WI38 (cell line): ENCODE data around the gene ADARB1.

Experiments used
- H3K4me3 ChIP-seq: 2 replicates; pipeline ENCODE4 v1.5.1; 2011; ENCODE audit warnings: low read depth, mild to moderate bottlenecking, control low read depth, low read length
- TF ChIP-seq, protein P1 (sequence below): IDR thresholded peaks from 2 replicates; pipeline ENCODE4 v1.5.1; 2012; ENCODE audit warnings: low read depth, mild to moderate bottlenecking, control low read depth, low read length

ADARB1 gene

DNA sequence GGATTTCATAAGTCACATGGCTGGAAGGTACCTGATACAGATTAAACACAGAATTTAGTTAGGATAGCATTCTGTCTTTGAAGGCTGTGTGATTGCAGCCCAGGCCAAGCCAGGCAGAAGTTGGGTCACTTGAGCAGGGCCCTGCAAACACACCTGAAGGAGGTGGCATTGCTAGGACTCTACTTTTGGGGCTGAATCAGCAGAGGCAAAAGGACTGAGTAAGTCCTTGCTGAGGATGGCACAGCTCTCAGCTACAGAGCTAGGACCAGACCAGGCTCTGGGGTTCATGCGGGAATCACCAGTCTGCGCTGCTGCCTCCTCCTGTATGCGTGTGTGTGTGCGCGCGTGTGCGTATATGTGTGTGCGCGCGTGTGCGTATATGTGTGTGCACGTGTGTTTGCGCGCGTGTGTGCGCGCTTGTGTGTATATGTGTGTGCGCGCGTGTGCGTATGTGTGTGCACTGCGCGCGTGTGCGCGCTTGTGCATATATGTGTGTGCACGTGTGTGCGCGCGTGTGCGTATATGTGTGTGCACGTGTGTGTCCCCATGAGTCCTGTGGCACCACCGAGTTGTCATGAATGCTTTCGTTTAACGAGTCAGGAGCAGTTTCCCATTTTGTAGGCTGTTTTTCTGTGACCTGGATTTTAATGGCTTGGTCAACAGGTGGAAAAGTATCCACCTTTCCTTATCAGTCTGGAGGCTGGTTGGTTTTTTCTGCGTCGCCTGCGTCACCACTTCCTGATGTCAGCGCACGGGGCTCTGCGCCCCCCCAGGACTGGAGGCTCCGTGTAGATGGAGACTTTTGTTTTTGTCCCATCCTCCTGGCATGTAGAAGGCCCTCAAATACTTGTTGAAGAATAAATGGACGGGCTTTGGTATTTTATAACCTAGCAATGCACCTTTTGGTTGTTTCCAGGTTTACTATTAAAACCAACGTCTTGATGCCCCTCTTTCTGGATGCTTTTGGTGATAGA is 34.7 kb downstream of the ADARB1 start:
- H3K4me3 ChIP-seq = no peak overlapping the region
- TF ChIP-seq, protein P1, sequence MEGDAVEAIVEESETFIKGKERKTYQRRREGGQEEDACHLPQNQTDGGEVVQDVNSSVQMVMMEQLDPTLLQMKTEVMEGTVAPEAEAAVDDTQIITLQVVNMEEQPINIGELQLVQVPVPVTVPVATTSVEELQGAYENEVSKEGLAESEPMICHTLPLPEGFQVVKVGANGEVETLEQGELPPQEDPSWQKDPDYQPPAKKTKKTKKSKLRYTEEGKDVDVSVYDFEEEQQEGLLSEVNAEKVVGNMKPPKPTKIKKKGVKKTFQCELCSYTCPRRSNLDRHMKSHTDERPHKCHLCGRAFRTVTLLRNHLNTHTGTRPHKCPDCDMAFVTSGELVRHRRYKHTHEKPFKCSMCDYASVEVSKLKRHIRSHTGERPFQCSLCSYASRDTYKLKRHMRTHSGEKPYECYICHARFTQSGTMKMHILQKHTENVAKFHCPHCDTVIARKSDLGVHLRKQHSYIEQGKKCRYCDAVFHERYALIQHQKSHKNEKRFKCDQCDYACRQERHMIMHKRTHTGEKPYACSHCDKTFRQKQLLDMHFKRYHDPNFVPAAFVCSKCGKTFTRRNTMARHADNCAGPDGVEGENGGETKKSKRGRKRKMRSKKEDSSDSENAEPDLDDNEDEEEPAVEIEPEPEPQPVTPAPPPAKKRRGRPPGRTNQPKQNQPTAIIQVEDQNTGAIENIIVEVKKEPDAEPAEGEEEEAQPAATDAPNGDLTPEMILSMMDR = no peak

DNA sequence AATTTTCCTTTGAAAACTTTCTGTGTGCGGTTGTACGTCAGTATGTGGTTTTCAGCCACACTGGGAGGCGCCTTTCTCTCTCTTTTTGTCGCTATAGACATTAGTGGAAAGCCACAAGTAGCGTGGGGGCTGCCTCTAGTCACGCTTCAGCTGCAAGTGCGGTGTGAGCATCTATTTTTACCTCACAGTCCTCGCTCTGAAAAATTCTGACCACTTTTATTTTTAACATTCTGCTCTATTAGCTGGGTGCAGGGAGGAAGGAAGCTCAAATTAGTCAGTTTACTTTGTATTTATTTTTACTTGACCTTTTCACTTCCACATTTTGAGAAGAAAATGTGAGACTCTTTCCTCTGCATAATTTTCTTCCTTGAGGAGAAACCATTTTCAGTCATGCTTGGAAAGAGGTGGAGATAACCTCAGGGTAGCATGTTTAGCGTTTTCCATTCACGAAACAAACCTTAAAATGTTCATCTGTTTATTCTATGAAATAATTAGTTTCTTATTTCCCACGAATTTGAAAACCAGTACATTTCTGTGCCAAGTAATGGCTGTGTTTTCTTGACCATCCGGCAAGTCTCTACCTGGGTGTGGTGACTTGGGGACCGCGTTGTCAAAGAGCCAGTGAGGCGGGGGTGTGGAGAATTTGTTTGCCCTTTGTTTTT is 35.6 kb downstream of the ADARB1 start:
- TF ChIP-seq, protein P1 = no peak
- no peak overlapping the region for H3K4me3 ChIP-seq

DNA sequence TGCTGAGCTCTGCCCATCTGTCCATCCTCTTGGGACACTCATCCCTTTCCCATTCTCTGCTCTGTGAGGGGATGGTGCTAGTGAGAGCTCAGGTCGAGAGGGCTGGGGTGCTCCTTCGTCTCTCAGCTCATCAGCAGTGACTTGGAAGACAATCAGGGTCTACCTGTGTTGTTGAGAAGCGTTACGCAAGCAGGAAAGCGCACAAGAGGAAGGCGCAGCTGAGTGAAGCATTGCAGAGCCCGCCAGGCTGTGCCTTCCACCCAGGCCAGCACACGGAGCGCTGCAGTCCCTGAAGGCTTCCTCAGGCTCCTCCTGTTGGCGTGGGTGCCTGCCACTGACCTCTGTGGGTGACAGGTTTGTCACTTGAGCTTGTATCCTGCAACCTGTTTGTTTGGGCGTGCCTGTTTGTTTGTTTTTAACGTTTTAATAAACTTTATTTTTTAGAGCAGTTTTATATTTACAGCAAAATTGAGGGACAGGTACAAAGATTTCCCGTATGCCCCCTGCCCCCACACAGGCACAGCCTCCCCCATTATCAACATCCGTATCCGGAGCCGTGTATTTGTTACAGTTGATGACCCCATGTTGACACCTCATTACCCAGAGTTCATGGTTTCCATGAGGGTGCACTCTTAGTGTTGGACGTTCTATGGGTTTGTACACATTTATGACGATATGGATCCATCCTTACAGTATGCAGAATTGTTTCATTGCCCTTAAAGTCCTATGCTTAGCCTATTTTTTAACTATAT is 36.7 kb downstream of the ADARB1 start:
- H3K4me3 ChIP-seq = no peak overlapping the region
- TF ChIP-seq, protein P1 = no peak

DNA sequence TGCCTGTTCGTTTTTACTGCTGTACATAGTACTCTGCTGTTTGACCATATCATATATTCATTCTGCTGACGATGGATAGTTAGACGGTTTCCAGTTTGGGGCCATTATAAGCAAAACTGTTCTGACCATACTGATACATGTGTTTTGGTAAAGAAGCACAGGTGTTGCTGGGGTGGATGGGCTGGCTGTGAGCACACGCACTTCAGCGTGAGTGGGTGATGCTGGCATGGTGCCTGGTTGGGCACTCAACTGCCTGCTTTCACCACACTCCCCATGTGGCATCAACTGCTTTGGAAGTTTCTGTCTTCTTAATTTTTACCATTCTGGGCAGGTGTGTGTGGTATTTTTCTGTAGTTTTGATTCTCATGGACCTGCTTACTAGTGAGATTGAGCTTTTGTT is 37.3 kb downstream of the ADARB1 start:
- TF ChIP-seq, protein P1 = no peak

DNA sequence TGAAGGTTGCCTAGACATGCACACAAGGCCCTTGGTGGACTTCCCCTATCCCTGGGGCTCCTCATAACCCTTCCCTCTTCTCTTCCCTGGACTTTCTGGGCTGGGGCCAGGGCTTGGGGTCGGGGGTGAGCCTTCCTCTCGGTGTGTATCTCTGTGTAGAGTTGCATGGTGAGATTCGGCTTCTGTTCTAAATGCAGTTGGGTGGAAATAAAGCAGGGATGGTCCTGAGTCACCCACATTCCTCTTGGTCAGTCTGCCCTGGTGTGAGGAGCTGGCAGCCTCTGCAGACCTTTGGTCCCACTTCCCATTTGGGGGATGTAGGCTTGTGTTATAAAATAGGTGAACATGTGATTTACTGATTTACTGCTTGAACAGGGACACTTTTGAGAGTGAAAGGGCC is 38.0 kb downstream of the ADARB1 start:
- TF ChIP-seq, protein P1 = no peak
- no peak overlapping the region for H3K4me3 ChIP-seq

More for the DNA sequence above, 37.3 kb downstream of the ADARB1 start:
- no peak overlapping the region for H3K4me3 ChIP-seq

DNA sequence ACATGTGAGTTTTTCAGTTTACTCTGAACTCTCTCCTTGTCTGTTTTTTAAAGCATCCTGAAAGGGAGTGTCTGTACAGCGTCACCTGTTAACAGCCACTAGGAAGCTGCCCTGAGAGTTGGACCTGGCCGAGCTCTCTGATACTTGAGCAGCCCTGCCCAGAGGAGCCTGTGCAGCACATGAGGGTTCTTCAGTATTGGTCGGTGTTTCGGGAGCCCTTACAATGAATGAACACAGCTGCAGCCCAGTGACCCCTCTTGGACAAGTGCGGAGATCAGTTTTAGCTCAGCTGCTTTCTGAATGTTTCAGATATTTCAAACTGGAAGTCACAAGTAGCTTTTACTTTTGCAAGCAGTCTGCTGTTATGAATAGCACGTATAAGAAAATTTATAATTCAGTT is 39.2 kb downstream of the ADARB1 start:
- TF ChIP-seq, protein P1 = no peak
- no peak overlapping the region for H3K4me3 ChIP-seq

DNA sequence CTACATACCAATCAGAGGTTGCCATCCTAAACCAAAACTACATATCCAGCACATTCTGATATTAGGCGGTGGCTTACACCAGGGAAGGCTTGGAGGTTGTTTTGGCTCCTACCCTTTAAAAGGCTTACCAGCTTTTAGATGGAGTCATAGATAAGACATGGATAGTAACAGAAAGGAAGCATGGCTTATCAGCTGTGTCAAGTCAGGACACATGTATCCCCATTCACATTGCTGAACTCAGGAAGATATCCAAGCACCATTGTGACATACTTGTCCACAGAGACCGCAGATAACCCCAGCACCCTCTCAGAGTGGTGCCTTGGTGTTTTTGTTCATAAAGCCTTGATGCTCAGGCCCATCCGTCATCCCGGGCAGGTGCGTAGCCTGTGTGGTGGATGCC is 39.7 kb downstream of the ADARB1 start:
- TF ChIP-seq, protein P1 = no peak
- no peak overlapping the region for H3K4me3 ChIP-seq
